ENCODE measurements around the gene NANOS1. TPM values are rescaled to one million over a fixed set of nuclear protein-coding genes. Genes with fewer than 3 reads are reported as not detected.

The NANOS1 gene
- total RNA-seq, 2 donors from 2014 or later, result 5.2 to 7.8 TPM

GRCh38 chr10:119022846-119023552 lies 6.5 kb upstream of the NANOS1 start:
- Histone ChIP-seq H3K9me3 (no peaks in the 10 kb centered on the region), H3K36me3 (no peaks in the 10 kb centered on the region), H3K4me3 (no peak overlapping the region), H3K27me3 (no peaks in the 10 kb centered on the region), H3K4me1 (peaks cover 0 to 27% of the 10 kb centered on the region in 2 donors), H3K27ac (no peak overlapping the region)
- no peak for TF ChIP-seq CTCF (IDR thresholded peaks at IDR 0.05)
- DNase-seq (ENCODE audit: low spot score), result no peak

- DNase-seq (ENCODE audit: low spot score), result no peak
- Histone ChIP-seq H3K4me3 (no peak overlapping the region), H3K4me1 (peaks cover 0 to 27% of the 10 kb centered on the region in 2 donors), H3K36me3 (no peaks in the 10 kb centered on the region), H3K9me3 (no peaks in the 10 kb centered on the region), H3K27ac (no peak overlapping the region), H3K27me3 (no peaks in the 10 kb centered on the region)
- TF ChIP-seq CTCF (IDR thresholded peaks at IDR 0.05), result no peak
Observed at GRCh38 chr10:119023553-119023868, 6.0 kb upstream of the NANOS1 start.

- Histone ChIP-seq H3K4me3 (no peak overlapping the region), H3K9me3 (no peaks in the 10 kb centered on the region), H3K4me1 (peaks cover 0 to 33% of the 10 kb centered on the region in 2 donors), H3K27ac (peak overlapping the region; percentile 83 to 92), H3K36me3 (no peaks in the 10 kb centered on the region), H3K27me3 (no peaks in the 10 kb centered on the region)
- DNase-seq (ENCODE audit: low spot score), result no peak
- TF ChIP-seq CTCF (IDR thresholded peaks at IDR 0.05), result no peak
Observed at GRCh38 chr10:119024882-119025281, 4.6 kb upstream of the NANOS1 start.

- Histone ChIP-seq H3K4me3 (no peak overlapping the region), H3K9me3 (no peaks in the 10 kb centered on the region), H3K4me1 (peaks cover 0 to 34% of the 10 kb centered on the region in 2 donors), H3K36me3 (no peaks in the 10 kb centered on the region), H3K27ac (peak overlapping the region; percentile 83 to 92), H3K27me3 (no peaks in the 10 kb centered on the region)
- TF ChIP-seq CTCF (IDR thresholded peaks at IDR 0.05), result no peak
- peak; percentile 79 for DNase-seq (ENCODE audit: low spot score)
Observed at GRCh38 chr10:119025336-119025735, 4.2 kb upstream of the NANOS1 start.

GRCh38 chr10:119025776-119026175 lies 3.7 kb upstream of the NANOS1 start:
- Histone ChIP-seq H3K4me1 (peaks cover 0 to 38% of the 10 kb centered on the region in 2 donors), H3K27ac (peak overlapping the region; percentile 83 to 92), H3K4me3 (no peak overlapping the region), H3K27me3 (no peaks in the 10 kb centered on the region), H3K9me3 (no peaks in the 10 kb centered on the region), H3K36me3 (no peaks in the 10 kb centered on the region)
- TF ChIP-seq CTCF (IDR thresholded peaks at IDR 0.05), result no peak
- no peak for DNase-seq (ENCODE audit: low spot score)
